RWPE1 (cell line): ENCODE measurements around the gene CAMK2N1.

Experiments used
- CTCF ChIA-PET: fragments of 350-600 bp; sonication (Branson Sonifier 250); formaldehyde crosslinking; extraction: SDS; loops from one replicate; lab custom pipeline; 2021; lab: Yijun Ruan, JAX
- POLR2A ChIA-PET: fragments of 400-600 bp; formaldehyde crosslinking; extraction: SDS; loops from one replicate; lab custom pipeline; 2020; ENCODE audit warnings: antibody characterized with exemption; ENCODE audit not compliant: low non-redundant PET; lab: Yijun Ruan, JAX
- DNase-seq: peaks from one replicate; pipeline ENCODE4 v3.0.0; 2012; ENCODE audit warnings: low spot score
- H3K27ac ChIP-seq: fragments of 450-650 bp; 2 replicates; pipeline ENCODE4 v1.5.1; 2017
- CTCF ChIP-seq: fragments of 450-650 bp; conservative IDR thresholded peaks from 2 replicates; pipeline ENCODE4 v1.5.1; 2017; ENCODE audit warnings: low read depth, mild to moderate bottlenecking

The CAMK2N1 gene

GRCh38 chr1:20465187-20465586 lies 20.8 kb downstream of the CAMK2N1 start:
- no peak for TF ChIP-seq CTCF
- POLR2A ChIA-PET, result no interaction called here
- H3K27ac ChIP-seq, result no peak overlapping the region
- DNase-seq, result no peak
- CTCF ChIA-PET, result interaction anchor here (0.7 kb wide), 1 partner anchor 258 kb away, joined by 3 read pairs; no protein-coding TSS in a partner anchor

DNA sequence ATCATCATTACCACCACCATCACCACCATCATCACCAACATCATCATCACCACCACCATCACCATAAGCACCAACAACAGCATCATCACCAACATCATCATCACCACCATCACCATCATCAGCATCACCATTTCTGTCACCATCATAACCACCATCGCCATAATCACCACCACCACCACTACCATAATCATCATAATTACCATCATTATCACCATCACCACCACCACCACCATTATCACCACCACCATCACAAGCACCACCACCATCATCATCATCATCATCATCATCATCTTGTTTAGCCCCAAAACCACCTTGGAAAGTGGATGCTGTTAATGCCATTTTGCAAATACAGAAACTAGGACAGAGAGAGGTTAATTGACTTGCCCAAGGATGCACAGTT lies 22.5 kb downstream of the CAMK2N1 start:
- DNase-seq, result no peak
- H3K27ac ChIP-seq, result no peak overlapping the region
- CTCF ChIA-PET, result no interaction called here
- POLR2A ChIA-PET, result no interaction called here
- TF ChIP-seq CTCF, result no peak

DNA sequence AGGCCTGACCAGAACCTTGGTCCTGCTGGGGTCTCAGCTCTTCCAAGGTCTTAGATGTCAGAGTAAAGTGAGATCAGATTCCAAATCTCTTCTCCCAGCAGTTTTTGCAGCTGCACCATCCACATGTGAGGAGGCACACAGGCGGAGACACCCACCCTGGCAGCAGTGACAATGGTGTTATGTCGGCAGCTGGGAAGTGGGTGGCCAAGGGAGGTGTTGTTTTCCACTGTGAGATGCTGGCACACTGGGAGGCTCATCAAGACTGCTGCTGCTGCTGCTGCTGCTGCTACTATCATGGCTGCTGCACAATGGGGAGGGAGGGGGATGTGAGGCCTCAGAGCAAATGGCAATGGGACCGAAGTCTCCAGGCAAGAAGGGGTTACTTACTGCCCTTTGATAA lies 23.6 kb downstream of the CAMK2N1 start:
- H3K27ac ChIP-seq, result no peak overlapping the region
- CTCF ChIA-PET, result interaction anchor here (0.6 to 0.9 kb wide), 2 partner anchors 15 to 31 kb away, joined by 3 to 6 read pairs; no protein-coding TSS in a partner anchor
- TF ChIP-seq CTCF, result no peak
- DNase-seq, result no peak
- POLR2A ChIA-PET, result no interaction called here

- no peak overlapping the region for H3K27ac ChIP-seq
- no peak for TF ChIP-seq CTCF
- POLR2A ChIA-PET, result no interaction called here
- no peak for DNase-seq
- CTCF ChIA-PET, result no interaction called here
Observed at GRCh38 chr1:20458717-20459116, 27.3 kb downstream of the CAMK2N1 start.

- no peak overlapping the region for H3K27ac ChIP-seq
- ChIA-PET POLR2A (no interaction called here), CTCF (no interaction called here)
- no peak for TF ChIP-seq CTCF
- no peak for DNase-seq
Observed at GRCh38 chr1:20454004-20454403, 32.0 kb downstream of the CAMK2N1 start.

DNA sequence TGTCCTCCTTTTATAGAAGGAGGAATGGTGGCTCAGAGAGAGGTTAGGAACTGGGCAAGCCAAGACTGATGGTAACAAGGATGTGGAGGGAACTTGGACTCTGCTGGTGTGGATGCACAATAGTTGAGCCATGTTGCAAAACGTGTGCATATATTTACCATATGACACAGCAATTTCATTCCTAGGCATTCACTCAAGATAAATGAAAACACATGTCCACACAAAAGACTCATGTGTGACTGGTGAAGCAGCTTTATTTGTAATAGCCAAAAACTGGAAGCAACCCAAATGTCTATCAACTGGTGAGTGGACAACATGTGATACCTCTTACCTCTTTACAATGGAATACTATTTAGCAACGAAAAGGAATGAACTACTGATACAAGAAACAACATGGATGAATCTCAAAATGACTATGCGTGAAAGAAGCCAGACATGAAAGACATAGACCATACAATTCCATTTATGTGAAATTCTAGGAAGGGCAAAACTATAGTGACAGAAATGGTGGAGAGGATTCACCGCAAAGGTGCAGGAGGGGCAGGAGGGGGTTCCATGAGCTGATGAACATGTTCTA lies 36.2 kb downstream of the CAMK2N1 start:
- no peak overlapping the region for H3K27ac ChIP-seq
- POLR2A ChIA-PET, result no interaction called here
- no peak for TF ChIP-seq CTCF
- CTCF ChIA-PET, result interaction anchor here (0.7 kb wide), 1 partner anchor 21 kb away, joined by 3 read pairs; no protein-coding TSS in a partner anchor
- no peak for DNase-seq
